G401 (cell line): ENCODE results near the gene NME5. TPM values are rescaled to one million over a fixed set of nuclear protein-coding genes. Genes with fewer than 3 reads are reported as not detected.
"Not testable (repeated sequence)": the region's sequence is repeated elsewhere in the genome, so short reads cannot be mapped to it uniquely, and the experiment has no call there.

Experiments
- DNase-seq: peaks from one replicate; pipeline ENCODE4 v3.0.0-alpha.2; 2015; ENCODE audit warnings: low spot score
- in situ Hi-C: cut with HindIII; loops from 2 replicates; pipeline ENCODE4 v1.10.0; 2016; ENCODE audit warnings: low sequenced_read_pairs, mixed read lengths
- total RNA-seq: library from RNA; depleted of rRNA; stranded (reverse); fragments of >200 nt; shearing (Covaris generic); gene quantifications from 2 replicates; pipeline ENCODE4 v1.2.3, GENCODE V29; 2014; rRNA removed

NME5 gene
- total RNA-seq, result not detected in 2 replicates

GRCh38 chr5:138138949-138139780 lies at the start of gene NME5:
TSS of gene NME5 (minus strand) at chr5:138139428. CDS start at chr5:138138780, 648 bp downstream.
- DNase-seq, result peak; percentile 89
- in situ Hi-C loops, result no loop called here

DNA sequence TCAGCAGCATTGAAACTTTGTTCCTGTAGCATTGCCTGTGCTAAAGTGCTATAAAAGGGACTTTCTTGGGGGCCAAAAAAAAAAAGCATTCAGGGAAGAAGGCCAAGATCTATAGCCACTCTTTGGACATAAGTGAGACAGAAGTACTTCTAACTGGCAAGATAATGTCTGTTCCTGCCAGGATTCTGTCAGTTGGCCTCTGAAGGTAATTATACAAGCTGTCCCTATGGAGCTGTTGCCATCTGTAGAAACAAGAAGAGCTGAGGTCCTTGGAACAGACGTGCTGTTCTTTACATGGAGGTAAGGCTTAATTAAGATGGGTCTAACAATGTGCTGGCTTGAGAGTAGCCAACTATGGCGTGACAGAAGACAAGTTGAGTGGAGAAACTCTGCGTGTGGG lies 49.4 kb upstream of the NME5 start:
- in situ Hi-C loops, result no loop called here
- no peak for DNase-seq

GRCh38 chr5:138186002-138186447 lies 46.8 kb upstream of the NME5 start:
- in situ Hi-C loops, result no loop called here
- DNase-seq, result no peak

DNA sequence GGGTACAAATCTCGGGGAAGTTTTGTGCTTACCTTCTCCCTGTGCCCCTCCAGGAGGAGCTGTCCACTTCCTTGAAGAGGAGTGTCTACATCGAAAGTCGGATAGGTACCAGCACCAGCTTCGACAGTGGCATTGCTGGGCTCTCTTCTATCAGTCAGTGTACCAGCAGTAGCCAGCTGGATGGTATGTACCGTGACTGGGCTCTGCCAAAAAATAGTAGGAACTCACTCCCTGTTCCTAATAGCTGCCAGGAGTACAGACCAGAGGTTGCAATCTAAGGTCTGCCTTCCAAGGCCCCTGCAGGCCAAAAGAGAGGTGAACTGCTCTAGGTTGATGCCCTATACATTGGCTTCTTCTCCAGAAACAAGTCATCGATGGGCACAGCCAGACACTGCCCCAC lies 43.6 kb upstream of the NME5 start:
- no peak for DNase-seq
- in situ Hi-C loops, result no loop called here

DNA sequence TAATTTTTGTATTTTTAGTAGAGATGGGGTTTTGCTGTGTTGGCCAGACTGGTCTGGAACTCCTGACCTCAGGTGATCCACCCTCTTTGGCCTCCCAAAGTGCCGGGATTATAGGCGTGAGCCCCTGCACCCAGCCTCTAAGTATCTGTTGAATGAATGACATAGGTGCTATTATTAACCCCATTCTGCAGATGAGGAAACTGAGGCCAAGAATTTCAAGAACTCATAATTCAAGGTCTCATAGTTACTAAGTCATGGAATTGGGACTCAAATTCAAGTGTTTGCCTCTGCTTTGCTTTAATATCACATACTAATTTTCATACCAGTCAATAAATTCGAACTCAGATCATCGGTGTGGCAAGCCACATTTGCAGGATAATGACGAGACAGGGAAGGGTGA lies 41.6 kb upstream of the NME5 start:
- in situ Hi-C loops, result no loop called here
- no peak for DNase-seq

DNA sequence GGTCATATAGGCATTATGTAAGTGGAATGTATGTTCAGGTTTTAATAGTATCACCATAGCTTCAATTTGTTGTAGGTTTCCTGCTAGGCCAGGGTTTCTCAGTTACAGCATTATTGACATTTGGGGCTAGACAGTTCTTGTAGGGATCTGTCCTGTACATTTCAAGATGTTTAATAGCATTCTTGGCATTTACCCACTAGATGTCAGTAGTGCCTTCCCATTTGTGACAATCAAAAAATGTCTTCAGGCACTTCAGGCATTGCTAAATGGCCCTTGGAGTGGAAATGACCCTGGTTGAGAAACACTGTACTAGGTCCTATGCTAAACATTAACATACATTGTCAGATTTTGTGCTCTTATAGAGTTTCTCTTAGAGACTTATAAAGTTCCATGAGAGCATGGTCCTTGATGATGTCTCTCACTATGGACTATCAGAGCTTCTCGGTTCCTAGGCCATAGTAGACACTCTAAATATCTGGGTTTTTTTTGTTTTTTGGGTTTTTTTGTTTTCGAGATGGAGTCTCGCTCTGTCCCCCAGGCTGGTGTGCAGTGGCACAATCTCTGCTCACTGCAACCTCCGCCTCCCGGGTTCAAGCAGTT lies 41.1 kb upstream of the NME5 start:
- peak; percentile 47 for DNase-seq
- in situ Hi-C loops, result no loop called here

- in situ Hi-C loops, result no loop called here
- DNase-seq, result no peak
Observed at GRCh38 chr5:138179277-138179857, 40.1 kb upstream of the NME5 start.

DNA sequence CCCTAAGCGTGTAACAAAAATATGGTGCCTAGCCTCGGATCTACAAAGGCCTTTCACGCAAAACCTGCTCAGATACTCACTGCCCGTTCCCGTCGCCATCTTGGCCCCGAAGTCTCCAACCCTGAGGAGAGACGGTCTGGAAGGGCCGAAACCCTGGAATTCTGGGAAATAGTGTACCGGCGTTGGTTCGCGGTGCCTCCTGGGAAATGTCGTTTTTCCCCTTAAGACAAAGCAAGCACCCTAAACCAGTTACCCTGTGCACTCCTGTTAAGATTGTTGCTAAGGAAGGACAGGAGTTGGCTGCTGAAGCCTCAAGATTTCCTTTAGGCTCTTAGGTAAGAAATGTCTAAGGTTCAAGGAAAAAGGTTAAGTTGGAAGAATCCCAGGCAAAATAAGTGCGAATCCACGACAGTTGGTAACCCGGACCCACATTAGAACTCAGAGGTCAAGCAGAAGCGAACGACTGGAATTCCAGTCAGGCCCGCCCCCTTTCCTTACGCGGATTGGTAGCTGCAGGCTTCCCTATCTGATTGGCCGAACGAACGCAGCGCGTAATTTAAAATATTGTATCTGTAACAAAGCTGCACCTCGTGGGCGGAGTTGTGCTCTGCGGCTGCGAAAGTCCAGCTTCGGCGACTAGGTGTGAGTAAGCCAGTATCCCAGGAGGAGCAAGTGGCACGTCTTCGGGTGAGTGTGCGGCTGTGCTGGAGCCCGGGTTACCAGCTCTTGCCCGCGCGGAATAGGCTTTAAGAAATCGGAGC lies 39.5 kb upstream of the NME5 start, which contains the start of the genes BRD8 and KIF20A:
Gene BRD8, minus strand, starts transcription at position 115 of the 761 bp plus-strand sequence. Its CDS starts 16 bp downstream, at position 99.
Gene KIF20A, plus strand, starts transcription at position 597 of the 761 bp plus-strand sequence. CDS start 569 bp downstream, outside the sequence.
- DNase-seq, result peak; percentile 97
- in situ Hi-C loops, result no loop called here

- peak; percentile 51 for DNase-seq
- in situ Hi-C loops, result no loop called here
Observed at GRCh38 chr5:138177941-138178515, 38.8 kb upstream of the NME5 start.

- in situ Hi-C loops, result no loop called here
- no peak for DNase-seq
Observed at GRCh38 chr5:138170299-138170698, 31.1 kb upstream of the NME5 start.

DNA sequence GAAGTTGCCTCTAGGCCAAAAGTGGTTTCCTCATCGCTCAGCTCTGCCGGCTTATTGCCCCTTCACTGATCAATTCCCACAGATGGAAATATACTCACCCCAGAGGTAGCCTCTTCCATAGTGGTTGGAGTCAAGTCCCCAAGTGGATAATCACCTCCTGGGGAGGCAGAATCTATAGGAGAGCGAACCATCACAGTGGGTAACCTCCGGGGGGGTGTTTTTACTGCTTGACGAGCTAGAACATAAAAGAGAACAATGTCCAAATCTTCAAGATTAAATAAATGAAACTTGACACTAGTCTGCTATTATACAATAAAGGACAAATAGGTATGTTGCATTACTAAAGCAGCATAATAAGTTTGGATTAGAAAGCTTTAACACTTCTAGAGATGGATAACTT lies 29.9 kb upstream of the NME5 start:
- no peak for DNase-seq
- in situ Hi-C loops, result no loop called here

DNA sequence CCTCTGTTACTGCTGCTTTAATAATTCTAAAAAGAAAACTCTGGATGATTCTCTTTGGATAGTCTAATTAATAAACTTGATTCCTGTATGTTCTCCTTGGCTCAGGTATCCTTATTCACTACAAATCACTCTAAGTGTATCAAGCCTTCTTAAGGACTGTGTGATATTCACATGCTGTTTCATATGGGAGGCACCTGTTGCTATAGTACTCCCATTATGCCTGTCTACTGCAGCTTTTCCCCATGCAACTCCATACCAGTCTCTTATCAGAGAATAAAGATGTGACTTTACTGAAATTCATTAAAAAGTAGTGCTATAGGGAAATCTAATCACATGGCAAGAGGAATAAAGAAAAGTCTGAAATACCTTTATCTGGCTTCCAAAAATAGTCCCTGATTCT lies 24.5 kb upstream of the NME5 start:
- DNase-seq, result no peak
- in situ Hi-C loops, result no loop called here

- no peak for DNase-seq
- in situ Hi-C loops, result no loop called here
Observed at GRCh38 chr5:138160706-138161105, 21.5 kb upstream of the NME5 start.

- in situ Hi-C loops, result no loop called here
- no peak for DNase-seq
Observed at GRCh38 chr5:138159666-138160065, 20.4 kb upstream of the NME5 start.

GRCh38 chr5:138157626-138158025 lies 18.4 kb upstream of the NME5 start:
- no peak for DNase-seq
- in situ Hi-C loops, result no loop called here

DNA sequence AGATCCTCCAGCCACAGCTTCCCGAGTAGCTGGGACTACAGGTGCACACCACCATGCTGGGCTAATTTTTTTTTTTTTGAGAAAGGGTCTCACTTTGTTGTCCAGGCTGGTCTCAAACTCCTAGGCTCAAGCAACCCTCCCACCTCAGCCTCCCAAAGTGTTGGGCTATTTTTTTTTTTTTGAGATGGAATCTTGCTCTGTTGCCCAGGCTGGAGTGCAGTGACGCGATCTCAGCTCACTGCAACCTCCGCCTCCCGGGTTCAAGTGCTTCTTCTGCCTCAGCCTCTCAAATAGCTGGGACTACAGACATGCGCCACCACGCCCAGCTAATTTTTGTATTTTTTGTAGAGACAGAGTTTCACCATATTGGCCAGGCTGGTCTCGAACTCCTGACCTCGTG lies 16.7 kb upstream of the NME5 start:
- DNase-seq, in situ Hi-C loops: not testable (repeated sequence)

DNA sequence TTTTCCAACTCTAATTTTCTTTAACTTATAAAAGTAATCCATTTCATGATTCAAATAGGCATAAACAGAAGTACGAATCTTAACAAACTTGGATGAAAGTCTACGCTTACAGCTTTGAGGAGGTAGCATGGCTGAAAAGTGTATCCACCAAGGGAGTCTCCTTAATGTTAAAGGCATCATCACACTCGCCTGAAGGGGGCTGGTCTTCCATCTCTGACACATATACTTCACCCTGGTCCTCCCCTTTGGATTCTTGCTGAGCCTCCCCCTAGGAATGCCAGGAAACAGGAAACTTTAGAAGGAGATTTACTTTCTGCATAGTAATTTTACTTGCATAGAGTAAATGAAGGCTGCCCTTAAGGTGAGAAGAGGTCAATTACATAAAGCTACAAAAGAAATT lies 10.3 kb upstream of the NME5 start:
- in situ Hi-C loops, result no loop called here
- no peak for DNase-seq

DNA sequence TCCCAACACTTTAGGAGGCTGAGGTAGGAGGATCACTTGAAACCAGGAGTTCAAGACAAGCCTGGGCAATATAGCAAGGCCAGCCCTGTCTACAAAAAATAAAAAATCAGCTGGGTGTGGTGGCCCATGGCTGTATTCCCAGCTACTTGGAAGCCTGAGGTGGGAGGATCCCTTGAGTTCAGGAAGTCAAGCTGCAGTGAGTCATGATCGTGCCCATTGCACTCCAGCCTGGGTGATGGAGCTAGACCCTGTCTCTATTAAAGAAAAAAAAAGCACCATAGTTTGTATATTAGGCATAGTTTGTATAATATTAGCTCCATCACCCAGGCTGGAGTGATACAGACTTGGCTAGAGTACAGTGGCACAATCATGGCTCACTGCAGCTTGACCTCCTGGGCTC lies 9.6 kb upstream of the NME5 start:
- no peak for DNase-seq
- in situ Hi-C loops, result no loop called here

DNA sequence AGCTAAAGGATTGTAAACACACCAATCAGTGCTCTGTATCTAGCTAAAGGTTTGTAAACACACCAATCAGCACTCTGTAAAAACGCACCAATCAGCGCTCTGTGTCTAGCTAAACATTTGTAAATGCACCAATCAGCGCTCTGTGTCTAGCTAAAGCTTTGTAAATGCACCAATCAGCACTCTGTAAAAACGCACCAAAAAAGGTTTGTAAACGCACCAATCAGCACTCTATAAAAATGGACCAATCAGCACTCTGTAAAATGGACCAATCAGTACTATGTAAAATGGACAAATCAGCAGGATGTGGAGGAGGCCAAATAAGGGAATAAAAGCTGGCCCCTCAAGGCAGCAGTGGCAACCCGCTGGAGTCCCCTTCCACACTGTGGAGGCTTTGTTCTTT lies 4.3 kb upstream of the NME5 start:
- in situ Hi-C loops, result not testable (repeated sequence)

More for the DNA sequence above, 4.3 kb upstream of the NME5 start:
- not testable (repeated sequence) for DNase-seq
